Cerebellar cortex (tissue), 1 donor: ENCODE results near the gene NANOGP8.

Experiments
- DNase-seq: peaks from one replicate; pipeline ENCODE4 v3.0.0-alpha.2; 2015; ENCODE audit warnings: low spot score

The NANOGP8 gene

GRCh38 chr15:35061161-35061824 lies 23.8 kb downstream of the NANOGP8 start:
- DNase-seq, result peak; percentile 81

- DNase-seq, result peak; percentile 33
These were observed 24.5 kb downstream of the NANOGP8 start for GRCh38 chr15:35060591-35060990.

GRCh38 chr15:35058534-35059054 lies 26.5 kb downstream of the NANOGP8 start:
- DNase-seq, result no peak

- DNase-seq, result no peak
These were observed 29.5 kb downstream of the NANOGP8 start for GRCh38 chr15:35055416-35056105.

GRCh38 chr15:35054380-35054779 lies 30.7 kb downstream of the NANOGP8 start:
- DNase-seq, result no peak

GRCh38 chr15:35047996-35048395 lies 37.1 kb downstream of the NANOGP8 start:
- DNase-seq, result no peak

- no peak for DNase-seq
These were observed 37.6 kb downstream of the NANOGP8 start for GRCh38 chr15:35047528-35047927.

GRCh38 chr15:35043373-35044095 lies 41.6 kb downstream of the NANOGP8 start:
- no peak for DNase-seq

- DNase-seq, result peak; percentile 77
These were observed 44.5 kb downstream of the NANOGP8 start for GRCh38 chr15:35040339-35041255.

- no peak for DNase-seq
These were observed 46.3 kb downstream of the NANOGP8 start for GRCh38 chr15:35038626-35039451.
